ENCODE data around the gene SH3RF3.

The SH3RF3 gene

GRCh38 chr2:109306190-109306589 is 177.2 kb downstream of the SH3RF3 start:
- no peak for DNase-seq (ENCODE audit: low read depth)
- TF ChIP-seq, protein P1, sequence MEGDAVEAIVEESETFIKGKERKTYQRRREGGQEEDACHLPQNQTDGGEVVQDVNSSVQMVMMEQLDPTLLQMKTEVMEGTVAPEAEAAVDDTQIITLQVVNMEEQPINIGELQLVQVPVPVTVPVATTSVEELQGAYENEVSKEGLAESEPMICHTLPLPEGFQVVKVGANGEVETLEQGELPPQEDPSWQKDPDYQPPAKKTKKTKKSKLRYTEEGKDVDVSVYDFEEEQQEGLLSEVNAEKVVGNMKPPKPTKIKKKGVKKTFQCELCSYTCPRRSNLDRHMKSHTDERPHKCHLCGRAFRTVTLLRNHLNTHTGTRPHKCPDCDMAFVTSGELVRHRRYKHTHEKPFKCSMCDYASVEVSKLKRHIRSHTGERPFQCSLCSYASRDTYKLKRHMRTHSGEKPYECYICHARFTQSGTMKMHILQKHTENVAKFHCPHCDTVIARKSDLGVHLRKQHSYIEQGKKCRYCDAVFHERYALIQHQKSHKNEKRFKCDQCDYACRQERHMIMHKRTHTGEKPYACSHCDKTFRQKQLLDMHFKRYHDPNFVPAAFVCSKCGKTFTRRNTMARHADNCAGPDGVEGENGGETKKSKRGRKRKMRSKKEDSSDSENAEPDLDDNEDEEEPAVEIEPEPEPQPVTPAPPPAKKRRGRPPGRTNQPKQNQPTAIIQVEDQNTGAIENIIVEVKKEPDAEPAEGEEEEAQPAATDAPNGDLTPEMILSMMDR (conservative IDR thresholded peaks at IDR 0.05; ENCODE audit: low read depth, low read length) = no peak
- H3K4me3 ChIP-seq (ENCODE audit: low read depth, low read length) = no peak overlapping the region

DNA sequence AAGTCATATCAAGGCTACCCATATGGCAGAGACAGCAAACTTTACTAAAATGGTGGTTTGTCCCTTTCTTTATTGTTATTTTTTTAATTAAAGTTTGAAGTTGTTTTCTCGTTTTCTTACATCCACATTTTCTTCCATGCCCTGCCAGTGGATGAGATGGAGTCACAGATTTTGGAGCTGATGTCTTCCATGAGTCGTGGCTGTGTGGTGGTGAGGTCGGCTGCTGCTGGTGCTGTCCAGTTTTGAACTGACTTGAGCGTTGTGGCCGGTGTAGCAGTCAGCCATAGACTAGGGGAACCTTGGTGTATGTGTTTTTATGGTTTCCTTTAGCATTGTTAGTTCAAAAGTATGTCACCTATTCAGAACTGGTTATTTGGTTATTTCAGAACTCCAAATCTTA is 182.8 kb downstream of the SH3RF3 start:
- no peak for DNase-seq (ENCODE audit: low read depth)
- TF ChIP-seq, protein P1 (conservative IDR thresholded peaks at IDR 0.05; ENCODE audit: low read depth, low read length) = no peak

GRCh38 chr2:109312902-109313301 is 183.9 kb downstream of the SH3RF3 start:
- no peak for DNase-seq (ENCODE audit: low read depth)
- TF ChIP-seq, protein P1 (conservative IDR thresholded peaks at IDR 0.05; ENCODE audit: low read depth, low read length) = no peak
- H3K4me3 ChIP-seq (ENCODE audit: low read depth, low read length) = no peak overlapping the region

More for the DNA sequence above, 182.8 kb downstream of the SH3RF3 start:
- H3K4me3 ChIP-seq (ENCODE audit: low read depth, low read length) = no peak overlapping the region

DNA sequence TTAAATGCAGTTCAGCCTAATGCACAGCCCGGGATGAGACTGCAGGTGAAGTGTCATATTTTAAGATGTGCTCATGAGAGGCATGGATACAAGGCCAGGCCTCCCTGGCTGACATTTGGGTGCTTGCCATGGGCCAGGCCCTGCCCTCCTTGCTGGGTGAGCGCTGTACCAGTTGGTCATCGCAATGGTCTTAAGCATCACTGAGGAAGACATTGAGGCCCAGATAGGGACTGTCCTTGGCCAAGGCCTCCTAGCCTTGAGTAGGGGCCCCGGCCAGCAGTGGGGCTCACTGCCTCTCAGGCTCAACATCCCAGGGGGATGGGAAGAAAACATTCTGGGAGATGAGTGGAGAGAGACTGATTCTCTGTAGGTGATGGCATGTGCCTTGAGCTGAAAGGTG is 184.3 kb downstream of the SH3RF3 start:
- TF ChIP-seq, protein P1 (conservative IDR thresholded peaks at IDR 0.05; ENCODE audit: low read depth, low read length) = no peak
- no peak for DNase-seq (ENCODE audit: low read depth)

DNA sequence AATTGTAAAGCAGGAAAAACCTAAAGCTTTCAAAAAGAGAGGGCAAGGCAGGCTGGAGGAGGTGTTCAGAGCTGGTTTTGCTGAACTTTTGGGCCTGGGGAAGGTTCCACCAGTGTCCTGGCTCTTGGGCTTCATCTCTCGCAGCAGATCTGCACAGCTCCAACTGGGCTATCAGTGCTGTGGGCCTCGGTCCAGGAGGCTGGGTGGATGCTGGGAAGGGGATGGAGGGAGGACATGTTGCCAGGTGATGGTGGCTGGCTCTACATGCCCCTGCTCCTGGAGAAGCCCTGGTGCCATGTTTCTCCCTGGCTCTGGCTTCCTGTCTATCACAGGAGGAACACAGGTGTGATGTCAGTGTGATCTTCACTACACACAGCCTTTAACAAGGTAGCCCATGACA is 187.1 kb downstream of the SH3RF3 start:
- TF ChIP-seq, protein P1 (conservative IDR thresholded peaks at IDR 0.05; ENCODE audit: low read depth, low read length) = no peak
- DNase-seq (ENCODE audit: low read depth) = no peak

More for the DNA sequence above, 184.3 kb downstream of the SH3RF3 start:
- H3K4me3 ChIP-seq (ENCODE audit: low read depth, low read length) = no peak overlapping the region

DNA sequence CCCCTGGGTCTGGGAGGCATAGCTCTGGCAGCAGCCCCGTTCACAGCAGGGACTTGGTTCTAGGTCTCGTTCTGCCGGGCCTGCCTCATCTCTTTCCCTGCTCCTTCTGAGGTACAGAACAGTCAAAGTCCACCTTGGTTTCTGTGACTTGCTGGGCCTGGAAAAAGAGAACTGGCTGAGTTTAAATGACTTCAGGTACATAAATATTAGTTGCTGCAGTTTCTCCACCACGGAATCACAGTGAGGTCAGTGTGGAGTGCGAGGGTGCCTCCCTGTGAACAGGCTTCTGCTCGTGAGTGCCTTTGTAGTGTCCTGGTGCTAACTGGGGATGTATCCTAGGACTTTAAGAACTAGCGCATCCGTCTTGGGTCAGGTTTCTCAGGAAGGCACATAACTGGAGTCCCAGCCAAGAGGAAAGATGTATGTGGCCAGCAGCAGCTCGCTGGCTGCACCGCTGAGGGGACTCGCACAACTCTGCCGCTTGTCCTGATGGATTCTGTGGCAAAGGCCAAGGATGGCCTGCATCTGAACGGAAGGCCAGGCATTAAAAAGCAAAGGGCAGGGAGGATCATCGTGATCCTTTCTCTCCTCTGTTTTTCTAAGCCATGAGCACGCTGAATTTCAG is 188.6 kb downstream of the SH3RF3 start:
- no peak for DNase-seq (ENCODE audit: low read depth)
- TF ChIP-seq, protein P1 (conservative IDR thresholded peaks at IDR 0.05; ENCODE audit: low read depth, low read length) = no peak
- no peak overlapping the region for H3K4me3 ChIP-seq (ENCODE audit: low read depth, low read length)

More for the DNA sequence above, 187.1 kb downstream of the SH3RF3 start:
- H3K4me3 ChIP-seq (ENCODE audit: low read depth, low read length) = no peak overlapping the region
